OCI-M2 (cell line): ENCODE data around the gene PPP6R3.
A peak's percentile ranks its signal among the peaks of the same experiment; 100 is the strongest.
"Not testable (repeated sequence)": the region's sequence is repeated elsewhere in the genome, so short reads cannot be mapped to it uniquely, and the experiment has no call there.

Experiments
- DNase-seq: peaks from one replicate; lab custom pipeline; 2025; ENCODE audit not compliant: unreplicated experiment; lab: John Stamatoyannopoulos, UW

PPP6R3 gene

GRCh38 chr11:68457216-68457897, 3.2 kb upstream of the PPP6R3 start:
- no peak for DNase-seq

GRCh38 chr11:68457898-68458249, 2.7 kb upstream of the PPP6R3 start:
- DNase-seq, result no peak

- DNase-seq, result not testable (repeated sequence)
Observed at GRCh38 chr11:68458340-68458739, 2.2 kb upstream of the PPP6R3 start.

- peak; percentile 92 for DNase-seq
Observed at GRCh38 chr11:68459886-68460740, 439 bp upstream of the PPP6R3 start.

- DNase-seq, result no peak
Observed at GRCh38 chr11:68461575-68461917, 994 bp downstream of the PPP6R3 start.

GRCh38 chr11:68463714-68464113, 3.2 kb downstream of the PPP6R3 start:
- no peak for DNase-seq

- DNase-seq, result no peak
Observed at GRCh38 chr11:68467201-68467834, 6.8 kb downstream of the PPP6R3 start.

GRCh38 chr11:68468217-68468828, 7.8 kb downstream of the PPP6R3 start:
- no peak for DNase-seq

GRCh38 chr11:68469122-68469521, 8.6 kb downstream of the PPP6R3 start:
- no peak for DNase-seq

- DNase-seq, result no peak
Observed at GRCh38 chr11:68469642-68470041, 9.1 kb downstream of the PPP6R3 start.

GRCh38 chr11:68470304-68470811, 9.8 kb downstream of the PPP6R3 start:
- no peak for DNase-seq

GRCh38 chr11:68471360-68472340, 11.1 kb downstream of the PPP6R3 start:
- DNase-seq, result no peak

GRCh38 chr11:68472778-68473177, 12.2 kb downstream of the PPP6R3 start:
- DNase-seq, result no peak

- no peak for DNase-seq
Observed at GRCh38 chr11:68473693-68474092, 13.1 kb downstream of the PPP6R3 start.

- not testable (repeated sequence) for DNase-seq
Observed at GRCh38 chr11:68475626-68476025, 15.1 kb downstream of the PPP6R3 start.

- DNase-seq, result no peak
Observed at GRCh38 chr11:68479390-68479789, 18.8 kb downstream of the PPP6R3 start.

GRCh38 chr11:68480193-68480592, 19.6 kb downstream of the PPP6R3 start:
- DNase-seq, result no peak

GRCh38 chr11:68480852-68481510, 20.4 kb downstream of the PPP6R3 start:
- DNase-seq, result no peak

- no peak for DNase-seq
Observed at GRCh38 chr11:68481579-68482240, 21.2 kb downstream of the PPP6R3 start.
